Measurements from ENCODE around the gene KLB.

KLB gene

DNA sequence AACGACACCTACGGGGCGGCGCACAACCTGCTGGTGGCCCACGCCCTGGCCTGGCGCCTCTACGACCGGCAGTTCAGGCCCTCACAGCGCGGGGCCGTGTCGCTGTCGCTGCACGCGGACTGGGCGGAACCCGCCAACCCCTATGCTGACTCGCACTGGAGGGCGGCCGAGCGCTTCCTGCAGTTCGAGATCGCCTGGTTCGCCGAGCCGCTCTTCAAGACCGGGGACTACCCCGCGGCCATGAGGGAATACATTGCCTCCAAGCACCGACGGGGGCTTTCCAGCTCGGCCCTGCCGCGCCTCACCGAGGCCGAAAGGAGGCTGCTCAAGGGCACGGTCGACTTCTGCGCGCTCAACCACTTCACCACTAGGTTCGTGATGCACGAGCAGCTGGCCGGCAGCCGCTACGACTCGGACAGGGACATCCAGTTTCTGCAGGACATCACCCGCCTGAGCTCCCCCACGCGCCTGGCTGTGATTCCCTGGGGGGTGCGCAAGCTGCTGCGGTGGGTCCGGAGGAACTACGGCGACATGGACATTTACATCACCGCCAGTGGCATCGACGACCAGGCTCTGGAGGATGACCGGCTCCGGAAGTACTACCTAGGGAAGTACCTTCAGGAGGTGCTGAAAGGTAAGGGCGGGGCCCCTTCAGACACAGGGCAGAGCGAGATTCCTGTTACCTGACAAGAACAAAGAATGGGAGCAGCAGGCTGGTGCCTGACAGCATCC is 40.3 kb downstream of the KLB start:
- DNase-seq (ENCODE audit: low read depth), result peak; percentile 79
- TF ChIP-seq, protein P1, sequence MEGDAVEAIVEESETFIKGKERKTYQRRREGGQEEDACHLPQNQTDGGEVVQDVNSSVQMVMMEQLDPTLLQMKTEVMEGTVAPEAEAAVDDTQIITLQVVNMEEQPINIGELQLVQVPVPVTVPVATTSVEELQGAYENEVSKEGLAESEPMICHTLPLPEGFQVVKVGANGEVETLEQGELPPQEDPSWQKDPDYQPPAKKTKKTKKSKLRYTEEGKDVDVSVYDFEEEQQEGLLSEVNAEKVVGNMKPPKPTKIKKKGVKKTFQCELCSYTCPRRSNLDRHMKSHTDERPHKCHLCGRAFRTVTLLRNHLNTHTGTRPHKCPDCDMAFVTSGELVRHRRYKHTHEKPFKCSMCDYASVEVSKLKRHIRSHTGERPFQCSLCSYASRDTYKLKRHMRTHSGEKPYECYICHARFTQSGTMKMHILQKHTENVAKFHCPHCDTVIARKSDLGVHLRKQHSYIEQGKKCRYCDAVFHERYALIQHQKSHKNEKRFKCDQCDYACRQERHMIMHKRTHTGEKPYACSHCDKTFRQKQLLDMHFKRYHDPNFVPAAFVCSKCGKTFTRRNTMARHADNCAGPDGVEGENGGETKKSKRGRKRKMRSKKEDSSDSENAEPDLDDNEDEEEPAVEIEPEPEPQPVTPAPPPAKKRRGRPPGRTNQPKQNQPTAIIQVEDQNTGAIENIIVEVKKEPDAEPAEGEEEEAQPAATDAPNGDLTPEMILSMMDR (conservative IDR thresholded peaks at IDR 0.05; ENCODE audit: low read depth, low read length), result peak; percentile 58

DNA sequence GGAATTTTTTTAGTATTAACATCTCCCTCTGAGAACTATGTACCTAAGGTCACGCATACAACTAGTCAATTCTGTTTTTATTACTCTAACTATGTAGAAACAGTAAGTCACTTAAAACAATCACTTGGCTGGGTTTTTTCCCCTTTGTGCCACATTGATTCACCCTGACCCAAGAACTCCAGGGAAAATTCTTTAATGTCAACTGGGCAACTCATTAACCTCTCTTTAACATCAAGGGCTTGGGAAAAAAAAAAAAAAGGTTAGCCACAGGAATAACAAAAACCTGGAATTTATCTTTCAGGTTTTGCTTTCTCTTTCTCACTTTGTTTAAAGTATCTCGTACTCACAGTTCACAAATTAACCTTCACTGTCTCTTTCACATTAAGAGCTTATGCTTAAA is 43.9 kb downstream of the KLB start:
- no peak for DNase-seq (ENCODE audit: low read depth)
- H3K4me3 ChIP-seq (ENCODE audit: low read depth, low read length), result no peak overlapping the region
- TF ChIP-seq, protein P1 (conservative IDR thresholded peaks at IDR 0.05; ENCODE audit: low read depth, low read length), result no peak

More for the DNA sequence above, 40.3 kb downstream of the KLB start:
- H3K4me3 ChIP-seq (ENCODE audit: low read depth, low read length), result peak overlapping the region; percentile 53

DNA sequence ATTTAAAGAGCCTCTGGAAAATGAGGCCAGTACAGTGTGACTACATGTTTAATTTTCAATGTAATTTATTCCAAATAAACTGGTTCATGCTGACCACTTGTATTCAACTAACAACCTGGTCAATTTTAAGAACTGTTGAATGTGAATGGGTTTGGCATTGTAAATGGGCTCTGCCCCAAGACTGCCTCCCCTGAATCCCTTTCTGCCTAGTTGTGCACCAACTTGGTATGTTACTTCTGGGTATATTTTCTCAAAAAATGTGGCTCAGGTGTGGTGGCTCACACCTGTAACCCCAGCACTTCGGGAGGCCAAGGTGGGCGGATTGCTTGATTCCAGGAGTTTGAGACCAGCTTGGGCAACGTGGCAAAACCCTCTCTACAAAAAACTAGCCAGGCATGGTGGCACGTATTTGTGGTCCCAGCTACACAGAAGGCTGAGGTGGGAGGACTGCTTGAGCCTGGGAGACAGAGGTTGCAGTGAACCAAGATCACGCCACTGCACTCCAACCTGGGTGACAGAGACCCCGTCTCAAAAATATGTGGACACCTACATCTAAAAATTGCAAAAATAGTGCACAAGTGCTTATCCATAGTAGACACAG is 44.8 kb downstream of the KLB start:
- DNase-seq (ENCODE audit: low read depth), result no peak
- TF ChIP-seq, protein P1 (conservative IDR thresholded peaks at IDR 0.05; ENCODE audit: low read depth, low read length), result no peak
- no peak overlapping the region for H3K4me3 ChIP-seq (ENCODE audit: low read depth, low read length)

DNA sequence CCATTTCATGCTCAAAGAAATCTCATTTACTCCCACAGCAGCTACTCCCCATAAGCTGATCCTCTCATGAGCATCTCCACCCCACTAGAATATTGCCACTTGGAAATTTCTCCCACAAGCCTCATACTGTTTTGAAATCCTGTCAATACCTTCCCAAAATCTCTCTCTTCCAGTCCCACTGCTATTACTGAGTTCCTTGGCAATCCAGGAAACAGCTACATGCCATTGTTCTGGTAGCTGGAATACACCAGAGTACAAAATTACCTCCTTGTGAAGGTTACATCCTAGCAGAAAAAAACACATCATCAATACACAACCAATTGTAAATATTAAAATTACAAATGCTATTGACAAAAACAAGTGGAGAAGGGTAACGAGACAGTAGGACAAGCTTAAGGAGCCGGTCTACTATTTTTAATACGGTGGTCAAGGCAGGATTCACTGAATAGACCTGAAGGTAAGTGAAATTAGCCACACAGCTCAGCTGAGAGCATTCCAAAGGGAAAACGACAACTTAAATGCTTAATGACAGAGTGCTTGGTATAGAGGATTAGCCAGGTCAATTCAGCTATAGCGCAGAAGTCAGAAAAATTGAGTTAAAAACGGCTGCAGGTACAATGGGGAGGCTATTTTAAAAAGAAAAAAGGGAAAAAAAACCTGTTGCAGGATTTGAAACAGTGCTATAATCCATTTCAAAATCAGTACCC is 45.6 kb downstream of the KLB start:
- no peak overlapping the region for H3K4me3 ChIP-seq (ENCODE audit: low read depth, low read length)
- no peak for DNase-seq (ENCODE audit: low read depth)
- TF ChIP-seq, protein P1 (conservative IDR thresholded peaks at IDR 0.05; ENCODE audit: low read depth, low read length), result no peak

DNA sequence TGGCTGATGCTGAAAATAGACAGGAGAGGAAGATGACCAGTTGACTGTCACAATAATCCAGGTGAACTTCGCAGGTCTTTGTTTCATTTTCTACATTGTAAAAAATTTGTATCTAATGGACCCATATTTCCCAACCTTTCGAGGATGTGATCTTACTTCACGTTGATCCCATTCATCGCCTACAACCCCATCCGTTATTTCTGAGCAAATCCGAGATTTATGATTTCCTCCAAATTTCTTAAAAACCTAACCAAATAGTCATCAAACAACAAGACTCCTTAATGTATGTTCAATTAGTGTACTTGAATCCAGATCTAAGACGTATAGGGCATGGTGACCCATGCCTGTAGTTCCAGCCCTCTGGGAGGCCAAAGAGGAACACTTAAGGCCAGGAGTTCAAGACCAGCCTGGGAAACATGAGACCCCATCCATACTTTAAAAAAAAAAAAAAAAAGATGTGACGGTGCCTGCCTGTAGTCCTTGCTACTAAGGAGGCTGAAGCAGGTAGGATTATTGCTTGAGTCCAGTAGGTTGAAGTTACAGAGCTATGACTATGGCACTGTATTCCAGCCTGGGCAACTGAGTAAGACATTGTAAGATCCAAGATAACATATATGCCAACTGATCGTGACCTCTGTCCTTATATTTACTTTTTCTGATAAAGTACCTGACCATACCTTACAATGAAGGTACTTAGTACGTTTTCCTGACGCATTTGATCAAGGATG is 46.3 kb downstream of the KLB start:
- TF ChIP-seq, protein P1 (conservative IDR thresholded peaks at IDR 0.05; ENCODE audit: low read depth, low read length), result no peak
- DNase-seq (ENCODE audit: low read depth), result no peak
- H3K4me3 ChIP-seq (ENCODE audit: low read depth, low read length), result no peak overlapping the region

DNA sequence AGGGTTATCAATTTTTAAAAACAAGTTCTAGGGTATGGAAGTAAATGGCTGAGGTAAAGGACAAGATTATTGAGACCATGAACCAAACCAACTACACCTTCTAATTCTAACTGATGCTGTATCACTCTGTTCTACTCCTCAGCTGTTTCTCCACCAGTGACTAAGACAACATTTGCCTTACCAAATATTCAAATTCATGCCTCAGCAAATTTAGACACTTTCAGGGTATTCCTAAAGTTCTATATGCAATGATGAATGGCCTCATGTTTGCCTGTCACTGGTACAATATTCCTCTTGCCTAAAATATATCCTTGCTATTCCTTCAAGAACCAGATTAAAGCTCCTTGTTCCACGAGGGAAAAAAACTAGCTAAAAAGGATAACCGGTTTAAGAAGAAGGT is 47.0 kb downstream of the KLB start:
- TF ChIP-seq, protein P1 (conservative IDR thresholded peaks at IDR 0.05; ENCODE audit: low read depth, low read length), result no peak
- no peak overlapping the region for H3K4me3 ChIP-seq (ENCODE audit: low read depth, low read length)
- DNase-seq (ENCODE audit: low read depth), result no peak
